ENCODE data around the gene CTNNA2. TPM values are rescaled to one million over a fixed set of nuclear protein-coding genes. Genes with fewer than 3 reads are reported as not detected.

The CTNNA2 gene
- total RNA-seq, 1 experiment from 2014 or later, result 5.5 TPM

DNA sequence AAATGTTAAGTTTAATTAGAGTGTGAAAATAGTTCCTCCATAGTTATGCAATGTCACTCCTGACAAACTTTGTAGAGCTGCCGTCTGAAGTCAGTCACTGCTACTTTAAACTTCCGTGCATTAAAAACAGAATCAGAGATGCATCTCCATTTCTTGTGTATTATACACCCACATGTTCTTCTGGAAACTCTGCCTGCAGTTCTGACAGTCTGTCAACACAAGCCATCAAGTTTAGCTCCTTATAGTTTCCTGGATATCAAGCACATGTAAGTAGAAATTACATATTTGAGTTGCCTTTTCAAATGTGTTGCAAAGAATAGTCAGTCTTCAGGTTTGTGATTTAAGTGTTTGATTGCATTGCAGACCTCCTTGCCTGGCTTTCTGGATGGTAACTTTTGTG, 184.3 kb downstream of the CTNNA2 start:
- no peaks in the 10 kb centered on the region for H3K27me3 Mint-ChIP-seq (ENCODE audit: low read depth)
- Histone ChIP-seq H2BK15ac (ENCODE audit: low read depth, low read length) (no peak overlapping the region), H2BK20ac (ENCODE audit: low read depth, low read length, poor library complexity, severe bottlenecking) (no peak overlapping the region), H2AFZ (ENCODE audit: low read length) (no peak overlapping the region), H2AK5ac (ENCODE audit: insufficient read length, low read length) (no peak overlapping the region), H3K23ac (ENCODE audit: insufficient read length, low read depth, low read length) (no peak overlapping the region), H3K56ac (ENCODE audit: insufficient read length, low read depth, low read length) (no peak overlapping the region), H4K5ac (ENCODE audit: insufficient read length, low read depth, low read length) (no peak overlapping the region), H3K4me1 (ENCODE audit: insufficient read depth, low read length) (no peaks in the 10 kb centered on the region; the same call in 1 of the 2 replicates), H3K9me3 (ENCODE audit: control insufficient read depth, low read depth, low read length) (no peaks in the 10 kb centered on the region), H3K27ac (ENCODE audit: insufficient read length, low read depth, low read length) (no peak overlapping the region), H3K79me1 (ENCODE audit: insufficient read depth, low read depth, low read length, poor library complexity, severe bottlenecking) (no peaks in the 10 kb centered on the region), H4K91ac (ENCODE audit: insufficient read length, low read depth, low read length) (no peak overlapping the region), H3K4ac (ENCODE audit: low read depth, low read length) (no peak overlapping the region), H2BK120ac (ENCODE audit: low read depth, low read length, poor library complexity, severe bottlenecking) (no peak overlapping the region), H3K4me2 (ENCODE audit: insufficient read depth, insufficient read length, low read length) (no peak overlapping the region), H2BK12ac (ENCODE audit: insufficient read length, low read depth, low read length) (no peak overlapping the region), H3K18ac (ENCODE audit: insufficient read length, low read depth, low read length) (no peak overlapping the region), H3K23me2 (ENCODE audit: insufficient read length, low read depth, low read length, poor library complexity, severe bottlenecking) (no peaks in the 10 kb centered on the region), H3K79me2 (ENCODE audit: insufficient read depth, low read length) (no peaks in the 10 kb centered on the region), H3T11ph (ENCODE audit: low read length) (no peak overlapping the region), H4K20me1 (ENCODE audit: control insufficient read depth, insufficient read depth, insufficient read length) (no peaks in the 10 kb centered on the region), H3K27me3 (ENCODE audit: insufficient read depth, low read length) (no peaks in the 10 kb centered on the region), H4K8ac (replicated peaks; ENCODE audit: insufficient read length, low read depth, low read length) (no peak overlapping the region), H2BK5ac (ENCODE audit: insufficient read length, low read length) (no peak overlapping the region), H3K9ac (ENCODE audit: extremely low read depth, insufficient read length, low read length) (no peak overlapping the region), H3K14ac (ENCODE audit: insufficient read depth, low read length) (no peak overlapping the region)
- peaks cover 0 to under 1% of the 10 kb centered on the region in 2 experiments; a peak in 1 of 5 replicates for H3K9me3 Mint-ChIP-seq
- WGBS (ENCODE audit: extremely low coverage, insufficient read length, low lambda C conversion rate), result no CpG with 5 or more reads among the region's 2 CpGs
- H3K27ac Mint-ChIP-seq, result no peak overlapping the region
- TF ChIP-seq, protein P1, sequence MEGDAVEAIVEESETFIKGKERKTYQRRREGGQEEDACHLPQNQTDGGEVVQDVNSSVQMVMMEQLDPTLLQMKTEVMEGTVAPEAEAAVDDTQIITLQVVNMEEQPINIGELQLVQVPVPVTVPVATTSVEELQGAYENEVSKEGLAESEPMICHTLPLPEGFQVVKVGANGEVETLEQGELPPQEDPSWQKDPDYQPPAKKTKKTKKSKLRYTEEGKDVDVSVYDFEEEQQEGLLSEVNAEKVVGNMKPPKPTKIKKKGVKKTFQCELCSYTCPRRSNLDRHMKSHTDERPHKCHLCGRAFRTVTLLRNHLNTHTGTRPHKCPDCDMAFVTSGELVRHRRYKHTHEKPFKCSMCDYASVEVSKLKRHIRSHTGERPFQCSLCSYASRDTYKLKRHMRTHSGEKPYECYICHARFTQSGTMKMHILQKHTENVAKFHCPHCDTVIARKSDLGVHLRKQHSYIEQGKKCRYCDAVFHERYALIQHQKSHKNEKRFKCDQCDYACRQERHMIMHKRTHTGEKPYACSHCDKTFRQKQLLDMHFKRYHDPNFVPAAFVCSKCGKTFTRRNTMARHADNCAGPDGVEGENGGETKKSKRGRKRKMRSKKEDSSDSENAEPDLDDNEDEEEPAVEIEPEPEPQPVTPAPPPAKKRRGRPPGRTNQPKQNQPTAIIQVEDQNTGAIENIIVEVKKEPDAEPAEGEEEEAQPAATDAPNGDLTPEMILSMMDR (conservative IDR thresholded peaks at IDR 0.05), result no peak
- no peak for DNase-seq
- H3K4me1 Mint-ChIP-seq, result no peaks in the 10 kb centered on the region; a peak in 1 of 4 replicates
- H3K36me3 Mint-ChIP-seq (ENCODE audit: insufficient read depth in 1 of 3, low read depth in 3 of 3), result peaks cover 0 to under 1% (median 0%) of the 10 kb centered on the region in 3 experiments; a peak in 1 of 7 replicates
- no peak overlapping the region for H3K4me3 Mint-ChIP-seq

Measured in H9 (cell line).